HG02885 (cell line): ENCODE results near the gene IFNL3.
A peak's percentile ranks its signal among the peaks of the same experiment; 100 is the strongest.
"Not testable (repeated sequence)": the region's sequence is repeated elsewhere in the genome, so short reads cannot be mapped to it uniquely, and the experiment has no call there.

Experiments used
- ATAC-seq: cut with Tn5 transposase; IDR thresholded peaks from one replicate; pipeline ENCODE4 v1.9.1; 2021; ENCODE audit warnings: mild to moderate bottlenecking; ENCODE audit not compliant: unreplicated experiment, poor library complexity

Gene IFNL3

GRCh38 chr19:39254531-39255345 lies 9.9 kb upstream of the IFNL3 start:
- no peak for ATAC-seq

- no peak for ATAC-seq
Measured at GRCh38 chr19:39253374-39254149, 8.8 kb upstream of the IFNL3 start.

GRCh38 chr19:39252458-39252857 lies 7.7 kb upstream of the IFNL3 start:
- no peak for ATAC-seq

- ATAC-seq: no peak
Measured at GRCh38 chr19:39251846-39252245, 7.0 kb upstream of the IFNL3 start.

GRCh38 chr19:39251081-39251480 lies 6.3 kb upstream of the IFNL3 start:
- ATAC-seq: no peak

- ATAC-seq: no peak
Measured at GRCh38 chr19:39248806-39249205, 4.0 kb upstream of the IFNL3 start, which contains the start of gene IFNL4. Gene IFNL4 (minus strand): TSS chr19:39248856.

GRCh38 chr19:39247701-39248664 lies 3.2 kb upstream of the IFNL3 start:
- ATAC-seq: no peak

- ATAC-seq: no peak
Measured at GRCh38 chr19:39246951-39247669, 2.3 kb upstream of the IFNL3 start.

- ATAC-seq: not testable (repeated sequence)
Measured at GRCh38 chr19:39245166-39245565, 360 bp upstream of the IFNL3 start.

- ATAC-seq: not testable (repeated sequence)
Measured at GRCh38 chr19:39243741-39244140, 1.1 kb downstream of the IFNL3 start.

- ATAC-seq: no peak
Measured at GRCh38 chr19:39240421-39240820, 4.4 kb downstream of the IFNL3 start.

- no peak for ATAC-seq
Measured at GRCh38 chr19:39238944-39239343, 5.9 kb downstream of the IFNL3 start.

- no peak for ATAC-seq
Measured at GRCh38 chr19:39238209-39238608, 6.6 kb downstream of the IFNL3 start.

GRCh38 chr19:39237200-39238184 lies 7.3 kb downstream of the IFNL3 start:
- peak; percentile 66 for ATAC-seq

- ATAC-seq: no peak
Measured at GRCh38 chr19:39236527-39236926, 8.3 kb downstream of the IFNL3 start.

- ATAC-seq: no peak
Measured at GRCh38 chr19:39232708-39233107, 12.1 kb downstream of the IFNL3 start.

- ATAC-seq: no peak
Measured at GRCh38 chr19:39230096-39230764, 14.6 kb downstream of the IFNL3 start.

GRCh38 chr19:39224910-39225309 lies 19.9 kb downstream of the IFNL3 start:
- no peak for ATAC-seq
